Type B pancreatic cell (in vitro differentiated cells): ENCODE data around the gene IFIT3. TPM values are rescaled to one million over a fixed set of nuclear protein-coding genes. Genes with fewer than 3 reads are reported as not detected.

Experiments
- DNase-seq: peaks from one replicate; pipeline ENCODE4 v3.0.0; 2021; ENCODE audit warnings: mixed read lengths; ENCODE audit not compliant: unreplicated experiment; ENCODE audit errors: extremely low spot score
- H3K27ac Mint-ChIP-seq: 2 replicates; pipeline ENCODE4 v1.8.0; 2021; ENCODE audit warnings: mild to moderate bottlenecking, mixed read lengths
- H3K27me3 Mint-ChIP-seq: 2 replicates; pipeline ENCODE4 v1.8.0; 2021; ENCODE audit warnings: mixed read lengths
- H3K36me3 Mint-ChIP-seq: 2 replicates; pipeline ENCODE4 v1.8.0; 2021; ENCODE audit warnings: mixed read lengths
- H3K4me1 Mint-ChIP-seq: one replicate; pipeline ENCODE4 v1.8.0; 2021; ENCODE audit warnings: mixed read lengths; ENCODE audit not compliant: unreplicated experiment
- H3K4me3 Mint-ChIP-seq: 2 replicates; pipeline ENCODE4 v1.8.0; 2021; ENCODE audit warnings: mild to moderate bottlenecking, mixed read lengths
- H3K9me3 Mint-ChIP-seq: 2 replicates; pipeline ENCODE4 v1.8.0; 2021; ENCODE audit warnings: mixed read lengths
- CTCF ChIP-seq: fragments of 200-600 bp; sonication (generic); conservative IDR thresholded peaks from 2 replicates; pipeline ENCODE4 v1.5.0; 2021; ENCODE audit warnings: antibody characterized with exemption, mild to moderate bottlenecking
- total RNA-seq: library from RNA; stranded (reverse); gene quantifications from 2 replicates; pipeline ENCODE4 v1.2.1, GENCODE V29; 2021; ENCODE audit warnings: low replicate concordance

The IFIT3 gene
- total RNA-seq, 1 donor from 2014 or later, result 4.9 TPM

- no peaks in the 10 kb centered on the region for H3K9me3 Mint-ChIP-seq
- TF ChIP-seq CTCF, result no peak
- H3K36me3 Mint-ChIP-seq, result peaks cover 7% of the 10 kb centered on the region
- H3K4me3 Mint-ChIP-seq, result no peak overlapping the region
- peak overlapping the region; percentile 23 for H3K27ac Mint-ChIP-seq
- H3K4me1 Mint-ChIP-seq, result peaks cover 20% of the 10 kb centered on the region
- no peak for DNase-seq
- H3K27me3 Mint-ChIP-seq, result no peaks in the 10 kb centered on the region
Observed at GRCh38 chr10:89342206-89342958, 14.6 kb downstream of the IFIT3 start.

GRCh38 chr10:89343089-89343767, 15.4 kb downstream of the IFIT3 start:
- Mint-ChIP-seq H3K27ac (no peak overlapping the region), H3K27me3 (no peaks in the 10 kb centered on the region), H3K4me3 (no peak overlapping the region), H3K4me1 (peaks cover 25% of the 10 kb centered on the region), H3K9me3 (no peaks in the 10 kb centered on the region), H3K36me3 (peaks cover 7% of the 10 kb centered on the region)
- TF ChIP-seq CTCF, result no peak
- no peak for DNase-seq

GRCh38 chr10:89344156-89344555, 16.4 kb downstream of the IFIT3 start:
- no peak overlapping the region for H3K4me3 Mint-ChIP-seq
- H3K4me1 Mint-ChIP-seq, result peaks cover 34% of the 10 kb centered on the region
- H3K9me3 Mint-ChIP-seq, result no peaks in the 10 kb centered on the region
- DNase-seq, result no peak
- TF ChIP-seq CTCF, result no peak
- no peak overlapping the region for H3K27ac Mint-ChIP-seq
- H3K27me3 Mint-ChIP-seq, result no peaks in the 10 kb centered on the region
- peaks cover 4% of the 10 kb centered on the region for H3K36me3 Mint-ChIP-seq

- Mint-ChIP-seq H3K27ac (no peak overlapping the region), H3K4me3 (no peak overlapping the region), H3K9me3 (no peaks in the 10 kb centered on the region), H3K4me1 (peaks cover 39% of the 10 kb centered on the region), H3K27me3 (no peaks in the 10 kb centered on the region), H3K36me3 (no peaks in the 10 kb centered on the region)
- TF ChIP-seq CTCF, result no peak
- DNase-seq, result no peak
Observed at GRCh38 chr10:89345367-89346000, 17.7 kb downstream of the IFIT3 start.

GRCh38 chr10:89346405-89347254, 18.8 kb downstream of the IFIT3 start:
- Mint-ChIP-seq H3K4me1 (peaks cover 49% of the 10 kb centered on the region), H3K36me3 (no peaks in the 10 kb centered on the region), H3K27ac (no peak overlapping the region)

More at GRCh38 chr10:89346405-89347254, 18.8 kb downstream of the IFIT3 start:
- no peak for TF ChIP-seq CTCF
- Mint-ChIP-seq H3K27me3 (no peaks in the 10 kb centered on the region), H3K9me3 (no peaks in the 10 kb centered on the region), H3K4me3 (no peak overlapping the region)
- DNase-seq, result no peak
